GM19328 (cell line): ENCODE results near the gene SBF2.

Source experiments
- ATAC-seq: cut with Tn5 transposase; IDR thresholded peaks from one replicate; pipeline ENCODE4 v1.9.1; 2021; ENCODE audit warnings: mild to moderate bottlenecking, moderate library complexity; ENCODE audit not compliant: unreplicated experiment

Gene SBF2

GRCh38 chr11:9789910-9790309 lies 504.1 kb downstream of the SBF2 start:
- ATAC-seq = no peak

GRCh38 chr11:9787981-9788521 lies 506.0 kb downstream of the SBF2 start:
- no peak for ATAC-seq

GRCh38 chr11:9787260-9787659 lies 506.8 kb downstream of the SBF2 start:
- no peak for ATAC-seq

- no peak for ATAC-seq
Observed at GRCh38 chr11:9784602-9785315, 509.3 kb downstream of the SBF2 start.

GRCh38 chr11:9783986-9784385 lies 510.0 kb downstream of the SBF2 start:
- ATAC-seq = no peak

GRCh38 chr11:9780929-9781328 lies 513.1 kb downstream of the SBF2 start:
- no peak for ATAC-seq

- ATAC-seq = no peak
Observed at GRCh38 chr11:9777525-9777924, 516.5 kb downstream of the SBF2 start.

GRCh38 chr11:9777066-9777465 lies 517.0 kb downstream of the SBF2 start:
- no peak for ATAC-seq

- ATAC-seq = no peak
Observed at GRCh38 chr11:9776203-9776602, 517.8 kb downstream of the SBF2 start.

GRCh38 chr11:9775398-9775779 lies 518.6 kb downstream of the SBF2 start:
- no peak for ATAC-seq

- no peak for ATAC-seq
Observed at GRCh38 chr11:9774591-9775397, 519.2 kb downstream of the SBF2 start.

GRCh38 chr11:9774109-9774508 lies 519.9 kb downstream of the SBF2 start:
- ATAC-seq = no peak

GRCh38 chr11:9773524-9773923 lies 520.5 kb downstream of the SBF2 start:
- ATAC-seq = no peak

GRCh38 chr11:9772218-9772617 lies 521.8 kb downstream of the SBF2 start:
- no peak for ATAC-seq

GRCh38 chr11:9771071-9771511 lies 522.9 kb downstream of the SBF2 start:
- no peak for ATAC-seq

GRCh38 chr11:9769621-9770020 lies 524.4 kb downstream of the SBF2 start:
- no peak for ATAC-seq

GRCh38 chr11:9765320-9766101 lies 528.5 kb downstream of the SBF2 start:
- no peak for ATAC-seq

GRCh38 chr11:9763301-9763700 lies 530.7 kb downstream of the SBF2 start:
- no peak for ATAC-seq

- ATAC-seq = no peak
Observed at GRCh38 chr11:9762531-9762930, 531.5 kb downstream of the SBF2 start.

- no peak for ATAC-seq
Observed at GRCh38 chr11:9761441-9761945, 532.5 kb downstream of the SBF2 start.

GRCh38 chr11:9760193-9760575 lies 533.8 kb downstream of the SBF2 start:
- ATAC-seq = no peak
